GM18907 (cell line): Measurements from ENCODE around the gene STT3B.
"Not testable (repeated sequence)": the region's sequence is repeated elsewhere in the genome, so short reads cannot be mapped to it uniquely, and the experiment has no call there.

Source experiments
- ATAC-seq: cut with Tn5 transposase; IDR thresholded peaks from one replicate; pipeline ENCODE4 v1.9.1; 2021; ENCODE audit warnings: mild to moderate bottlenecking, moderate library complexity; ENCODE audit not compliant: unreplicated experiment

Gene STT3B

DNA sequence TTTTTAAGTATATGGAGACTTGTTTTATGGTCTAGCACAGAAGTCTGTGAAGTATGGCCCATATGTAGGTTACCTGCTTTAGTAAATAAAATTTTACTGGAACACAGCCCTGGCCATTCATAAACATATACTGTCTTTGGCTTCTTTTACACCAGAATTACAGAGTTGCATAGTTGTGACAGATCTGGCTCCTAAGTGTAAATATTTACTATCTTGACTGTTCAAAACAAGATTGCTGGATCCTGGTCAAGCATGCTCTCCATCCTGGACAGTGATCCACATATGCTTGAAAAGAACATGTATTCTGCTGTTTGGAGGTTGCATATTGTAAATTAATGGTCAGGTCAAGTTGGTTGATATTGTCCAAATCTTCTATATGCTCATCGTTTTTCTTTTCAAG is 57.9 kb downstream of the STT3B start:
- no peak for ATAC-seq

- ATAC-seq = no peak
Observed at GRCh38 chr3:31592764-31593163, 60.0 kb downstream of the STT3B start.

DNA sequence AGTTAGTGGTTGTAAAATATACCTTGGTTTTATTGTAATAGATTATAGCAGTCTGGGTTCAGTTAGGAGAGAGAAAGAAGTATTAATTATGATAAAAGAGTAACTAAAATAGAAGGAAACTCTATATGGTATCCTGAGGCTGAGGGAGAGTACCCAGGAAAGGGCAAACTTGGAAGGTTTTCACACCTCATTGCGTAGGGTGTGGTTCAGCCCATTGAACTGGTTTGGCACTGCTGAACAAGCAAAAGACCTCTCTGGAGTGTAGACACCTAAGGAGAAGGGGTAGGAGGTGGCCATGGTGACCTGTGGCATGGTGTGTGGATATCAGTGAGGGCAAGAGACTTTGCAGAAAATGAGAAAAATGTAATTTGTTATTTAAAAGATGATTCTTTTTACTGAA is 63.5 kb downstream of the STT3B start:
- ATAC-seq = no peak

- no peak for ATAC-seq
Observed at GRCh38 chr3:31600431-31600830, 67.7 kb downstream of the STT3B start.

- not testable (repeated sequence) for ATAC-seq
Observed at GRCh38 chr3:31605333-31605732, 72.6 kb downstream of the STT3B start.

- ATAC-seq = no peak
Observed at GRCh38 chr3:31606453-31606852, 73.7 kb downstream of the STT3B start.

DNA sequence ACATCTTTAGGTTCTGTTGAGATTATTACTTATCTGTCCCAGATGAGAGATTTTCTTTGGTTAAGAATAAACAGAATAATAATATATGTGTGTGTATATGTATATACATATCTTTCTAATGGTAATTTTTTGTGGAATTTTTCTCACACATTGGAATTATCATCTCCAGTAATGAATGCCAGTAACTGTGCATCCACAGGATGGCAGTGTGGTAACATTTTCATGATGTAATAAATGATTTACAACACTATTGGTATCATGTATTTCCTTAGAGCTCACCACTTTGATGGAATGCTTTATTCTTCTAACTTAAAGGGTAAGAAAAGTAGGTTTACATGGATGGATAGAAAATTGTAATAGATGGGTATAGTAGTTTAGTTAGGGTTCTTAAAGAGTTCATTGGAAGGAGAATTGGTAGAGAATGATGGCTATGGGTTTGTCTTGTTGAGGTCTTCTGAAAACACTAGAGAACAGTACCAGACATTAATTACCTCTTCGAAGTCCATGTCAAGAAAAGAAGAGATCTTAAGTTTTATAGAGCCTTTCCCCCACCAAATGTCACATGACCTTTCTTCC is 78.1 kb downstream of the STT3B start:
- ATAC-seq = no peak

- no peak for ATAC-seq
Observed at GRCh38 chr3:31613177-31613576, 80.5 kb downstream of the STT3B start.

DNA sequence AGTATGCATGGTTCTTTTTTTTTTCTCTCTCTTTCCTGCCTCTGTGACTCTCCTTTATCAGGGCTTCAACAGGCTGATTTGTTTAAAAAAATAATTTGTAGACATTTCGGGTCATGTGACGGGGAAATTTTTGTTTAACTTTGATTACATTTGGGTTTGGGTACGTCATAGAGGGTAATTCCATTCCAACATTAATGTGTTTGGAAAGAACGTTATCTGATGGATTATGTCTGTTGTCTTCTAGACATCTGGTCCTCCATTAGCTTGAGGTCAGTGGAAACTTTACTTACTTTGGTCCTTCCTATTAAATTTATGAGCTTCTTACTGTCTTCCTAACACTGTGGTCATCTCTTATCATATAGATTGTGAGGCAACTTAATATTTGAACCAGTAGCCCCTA is 80.9 kb downstream of the STT3B start:
- ATAC-seq = no peak

DNA sequence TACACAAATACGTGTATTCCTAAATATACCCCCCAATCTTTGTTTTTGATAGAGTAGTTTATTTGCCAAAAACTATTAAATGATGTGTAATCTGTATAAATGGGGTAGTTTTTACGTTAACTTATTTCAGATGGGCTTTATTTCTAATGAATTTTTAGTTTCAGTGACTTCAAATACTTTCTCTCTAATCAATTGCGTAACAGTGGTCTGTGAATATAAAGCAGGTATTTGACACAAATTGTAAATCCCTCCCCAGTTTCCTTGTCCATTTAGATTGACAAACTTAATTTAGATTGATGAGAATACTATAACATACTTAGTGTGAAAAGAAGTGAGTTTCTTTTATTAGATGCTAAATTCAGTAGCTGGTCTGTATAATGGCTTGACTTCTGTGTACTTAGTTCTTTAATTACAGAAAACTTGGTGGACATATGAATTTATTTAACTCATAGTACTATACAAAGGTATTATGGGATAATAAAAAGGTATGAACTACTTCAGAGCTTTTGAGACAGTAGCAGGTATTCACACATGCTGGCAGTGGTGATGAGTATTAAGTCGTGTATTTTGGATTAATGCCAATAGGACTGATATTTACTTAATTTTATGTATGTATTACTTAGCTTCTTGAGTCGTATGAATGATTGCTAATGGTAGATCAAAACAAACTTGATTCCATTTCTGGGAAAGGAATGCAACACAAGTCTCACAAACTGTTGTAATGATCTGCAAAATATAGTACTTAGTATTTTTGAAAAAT is 81.6 kb downstream of the STT3B start:
- ATAC-seq = no peak

DNA sequence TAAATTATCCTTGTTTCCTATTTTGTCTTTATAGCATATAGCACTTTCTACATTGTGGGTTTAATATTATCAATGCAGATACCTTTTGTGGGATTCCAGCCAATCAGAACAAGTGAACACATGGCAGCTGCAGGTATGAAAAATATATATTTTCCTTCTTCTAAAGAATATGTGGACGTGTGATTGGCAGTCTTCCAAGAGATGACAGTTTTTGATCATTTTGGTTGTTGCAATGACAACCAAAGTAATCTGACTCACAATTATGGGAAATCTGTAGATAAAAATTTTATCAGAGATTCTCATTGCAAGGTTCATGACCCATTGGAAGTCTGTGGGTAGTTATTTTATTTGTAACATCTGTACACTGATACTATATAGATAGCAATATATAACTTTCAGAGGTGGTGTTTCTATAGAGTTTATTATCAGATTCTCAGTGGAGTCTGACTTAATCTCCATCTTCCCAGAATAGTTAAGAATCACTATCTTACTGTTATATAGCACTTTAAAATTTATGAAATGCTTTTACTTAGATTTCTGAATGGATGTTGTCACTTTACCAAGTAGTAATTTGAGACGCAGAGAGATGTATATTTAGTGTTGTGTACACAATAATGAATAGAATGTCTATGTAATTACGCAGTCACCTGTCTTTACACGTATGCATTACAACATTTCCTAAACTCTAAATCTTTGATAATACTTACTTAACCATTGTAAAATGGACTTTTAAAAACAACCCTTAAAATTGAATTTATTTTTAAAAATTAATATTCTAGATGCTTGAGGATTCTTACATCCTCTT is 82.5 kb downstream of the STT3B start:
- ATAC-seq = no peak

- ATAC-seq = no peak
Observed at GRCh38 chr3:31616711-31617110, 84.0 kb downstream of the STT3B start.

DNA sequence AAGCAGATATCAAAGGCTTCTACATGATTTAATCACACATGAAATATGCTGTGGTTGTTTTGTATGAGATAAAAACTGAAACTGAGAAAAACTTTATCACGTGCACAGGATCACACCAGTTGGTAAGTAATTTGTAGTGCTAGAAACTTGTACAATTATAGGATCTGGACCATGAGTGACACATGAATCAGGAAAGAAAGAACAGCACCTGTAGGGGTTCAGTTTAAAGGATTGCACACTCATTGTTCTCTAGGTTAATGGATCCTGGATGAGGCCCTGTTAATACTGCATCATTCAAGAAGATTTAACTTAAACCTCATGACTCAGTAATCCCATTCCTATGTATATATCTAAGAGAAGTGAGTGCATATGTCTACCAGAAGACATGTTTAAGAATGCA is 87.9 kb downstream of the STT3B start:
- peak; percentile 32 for ATAC-seq

DNA sequence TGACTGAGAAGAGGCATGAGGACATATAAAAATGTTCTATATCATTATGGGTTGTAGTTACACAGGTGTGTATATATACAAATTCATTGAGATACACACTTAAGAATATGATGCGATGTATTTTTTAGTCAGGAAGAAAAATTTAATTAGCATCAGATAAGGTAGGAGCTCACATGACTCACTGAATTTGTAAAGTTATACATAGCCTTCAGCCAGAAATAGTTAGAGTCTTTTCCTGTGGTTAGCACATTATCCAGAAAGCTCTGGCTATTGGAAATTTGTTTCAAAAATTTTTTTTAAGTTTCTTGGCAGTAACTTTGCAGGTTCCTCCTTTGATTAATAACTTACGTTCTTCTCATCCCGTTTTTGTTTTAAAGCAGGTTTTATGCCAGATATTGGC is 88.6 kb downstream of the STT3B start:
- ATAC-seq = no peak

DNA sequence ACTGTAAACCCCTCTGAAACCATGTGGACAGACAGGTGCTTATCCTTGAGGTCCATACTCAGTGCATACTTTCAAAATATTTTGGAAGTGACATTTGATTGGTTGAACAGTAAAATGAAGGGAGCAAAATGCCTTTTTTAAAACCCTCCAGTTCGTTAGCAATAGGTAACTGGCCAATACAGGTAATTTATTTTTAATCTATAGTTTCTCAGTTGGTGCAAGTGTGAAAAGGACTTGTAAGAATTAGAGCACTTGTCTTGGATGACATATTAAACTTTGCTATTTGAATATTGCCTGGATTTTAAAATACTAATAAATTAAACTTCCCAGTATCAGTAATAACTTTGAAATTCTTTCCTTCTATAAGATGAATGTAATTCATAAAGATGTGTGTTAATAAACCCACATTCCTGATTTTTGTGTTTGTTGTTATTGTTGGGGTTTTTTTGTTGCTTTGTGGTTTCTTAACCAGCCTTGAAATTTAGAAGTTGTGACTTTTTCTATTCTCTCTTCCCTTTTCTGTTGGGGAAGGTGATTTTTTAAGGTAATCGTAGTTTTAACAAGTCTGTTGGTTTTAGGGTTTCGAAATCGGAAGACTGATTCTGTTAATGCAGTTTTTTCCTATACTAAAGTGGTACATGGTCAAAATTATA is 90.0 kb downstream of the STT3B start:
- peak; percentile 71 for ATAC-seq

DNA sequence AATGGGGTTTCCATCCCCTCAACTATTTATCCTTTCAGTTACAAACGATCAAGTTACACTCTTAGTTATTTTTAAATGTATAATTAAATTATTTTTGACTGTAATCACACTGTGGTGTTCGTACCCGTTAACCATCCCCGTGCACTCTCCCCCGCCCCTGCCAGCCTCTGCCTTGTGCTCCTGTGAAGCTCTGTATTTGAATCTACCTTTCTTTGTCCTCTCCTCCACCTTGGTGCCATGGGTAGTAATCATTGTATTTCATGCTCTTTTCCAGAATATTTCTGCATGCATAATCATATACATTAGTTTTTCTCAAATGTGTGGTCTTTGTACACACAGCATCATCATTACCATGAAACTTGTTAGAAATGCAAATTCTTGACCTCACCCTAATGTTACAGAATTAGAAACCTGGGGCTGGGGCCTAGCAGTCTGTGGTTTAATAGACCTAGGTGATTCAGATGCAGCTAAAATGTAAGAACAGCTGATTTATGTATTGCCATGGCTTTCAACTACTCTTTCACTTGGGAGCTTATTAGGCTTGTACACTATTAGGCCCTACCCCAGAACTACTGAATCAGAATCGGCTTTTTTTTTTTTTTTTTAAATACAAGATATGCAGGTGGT is 91.5 kb downstream of the STT3B start:
- ATAC-seq = no peak

DNA sequence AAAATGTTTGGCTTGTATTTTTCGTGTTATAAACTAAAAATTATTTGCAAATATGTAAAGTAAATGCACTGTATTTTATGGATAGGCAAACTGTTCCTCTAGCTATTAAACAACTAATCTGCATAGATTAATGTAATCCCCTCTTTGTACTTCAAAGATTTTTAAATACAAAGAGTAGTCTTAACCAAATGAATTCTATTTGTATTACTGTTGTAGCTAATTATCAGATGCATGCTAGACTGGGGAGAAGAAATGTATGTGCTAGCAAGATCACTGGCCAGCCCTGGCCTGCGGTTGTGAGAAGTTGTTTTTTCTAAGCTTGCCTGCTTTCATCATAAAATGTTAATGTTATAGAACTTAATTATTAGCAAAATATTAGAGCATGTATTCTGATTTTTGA is 92.6 kb downstream of the STT3B start:
- no peak for ATAC-seq

- ATAC-seq = no peak
Observed at GRCh38 chr3:31629054-31629453, 96.3 kb downstream of the STT3B start.

DNA sequence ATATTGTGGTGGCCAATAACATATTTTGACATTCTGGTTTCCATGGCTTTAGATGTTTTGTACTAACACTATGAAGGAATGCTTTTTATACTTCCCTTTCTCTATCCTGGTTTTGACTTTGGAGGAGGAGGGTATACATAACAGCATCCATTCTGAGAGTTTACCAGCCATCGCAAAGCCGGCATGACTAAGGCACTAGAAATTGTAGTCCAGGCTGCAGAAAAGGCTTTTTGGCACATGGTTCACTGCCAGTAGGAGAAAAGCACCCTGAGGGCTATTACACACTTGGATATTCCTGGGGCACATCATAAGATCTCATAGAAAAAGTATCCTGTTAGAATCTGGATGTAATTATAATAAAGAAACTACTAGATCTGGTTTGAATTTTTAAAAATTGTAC is 101.8 kb downstream of the STT3B start:
- ATAC-seq = no peak

GRCh38 chr3:31635545-31635944 is 102.8 kb downstream of the STT3B start:
- no peak for ATAC-seq

DNA sequence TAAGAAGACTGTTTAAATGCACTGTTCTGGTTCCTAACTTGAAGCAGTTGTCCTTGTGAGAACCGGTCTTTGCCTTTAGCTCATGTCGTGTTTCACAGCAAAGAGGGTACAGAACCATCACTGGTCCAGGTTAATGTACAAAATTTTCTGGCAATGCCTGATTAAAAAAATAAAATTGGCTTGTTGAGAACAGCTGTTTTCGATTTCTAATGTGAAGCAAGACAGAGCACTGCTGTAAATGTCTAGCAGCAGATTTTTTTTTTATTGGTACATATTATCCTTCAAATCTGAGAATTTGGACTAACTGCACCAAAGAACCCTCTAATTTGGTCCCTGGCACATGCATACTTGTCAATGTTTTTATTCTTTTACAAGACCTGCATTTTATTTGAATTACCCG is 103.3 kb downstream of the STT3B start:
- ATAC-seq = no peak
